Activated T-cell treated with anti-CD3 and anti-CD28 coated beads, Interleukin-2, amount 50 U/mL, for 4 hours (primary cell): Measurements from ENCODE around the gene SLC35B2. TPM values are rescaled to one million over a fixed set of nuclear protein-coding genes. Genes with fewer than 3 reads are reported as not detected.

Experiments used
- ATAC-seq, 2 donors: fragments of 200-7000 bp; cut with Tn5 transposase; one replicate each; pipeline ENCODE4 v1.10.0; 2021
- DNase-seq: peaks from one replicate; pipeline ENCODE4 v3.0.0-alpha.2; 2020
- H3K27me3 Mint-ChIP-seq: one replicate; pipeline ENCODE4 v1.8.0; 2021; ENCODE audit warnings: low read depth, mixed read lengths
- H3K36me3 Mint-ChIP-seq: one replicate; pipeline ENCODE4 v1.8.0; 2022; ENCODE audit warnings: mixed read lengths; ENCODE audit not compliant: insufficient read depth
- H3K4me1 Mint-ChIP-seq: one replicate; pipeline ENCODE4 v1.8.0; 2021; ENCODE audit warnings: low read depth, mixed read lengths
- H3K4me3 Mint-ChIP-seq: one replicate; pipeline ENCODE4 v1.8.0; 2021; ENCODE audit warnings: mild to moderate bottlenecking, moderate library complexity, mixed read lengths
- H3K9me3 Mint-ChIP-seq: one replicate; pipeline ENCODE4 v1.8.0; 2021; ENCODE audit warnings: mixed read lengths
- total RNA-seq, 3 donors: library from RNA; stranded (reverse); gene quantifications; one replicate each; pipeline ENCODE4 v1.2.1, GENCODE V29; 2021

SLC35B2 gene
- total RNA-seq, 3 donors from 2014 or later = 35.0 to 42.5 (median 40.8) TPM

GRCh38 chr6:44265722-44266233 lies 8.4 kb upstream of the SLC35B2 start:
- no peaks in the 10 kb centered on the region for H3K9me3 Mint-ChIP-seq
- peaks cover 49% of the 10 kb centered on the region for H3K4me1 Mint-ChIP-seq
- H3K36me3 Mint-ChIP-seq = peaks cover 8% of the 10 kb centered on the region
- no peak for ATAC-seq
- no peak for DNase-seq
- peaks cover 17% of the 10 kb centered on the region for H3K27me3 Mint-ChIP-seq
- peak overlapping the region; percentile 98 for H3K4me3 Mint-ChIP-seq

GRCh38 chr6:44265007-44265721 lies 7.8 kb upstream of the SLC35B2 start, which contains the start of gene NFKBIE:
Gene NFKBIE, minus strand, starts transcription at chr6:44265551. Its CDS starts 205 bp downstream, at chr6:44265346.
- peak; percentile 96 for DNase-seq
- Mint-ChIP-seq H3K36me3 (peaks cover 13% of the 10 kb centered on the region), H3K4me1 (peaks cover 50% of the 10 kb centered on the region), H3K4me3 (peak within 1 kb of the TSS; percentile 98), H3K27me3 (peaks cover 17% of the 10 kb centered on the region), H3K9me3 (no peaks in the 10 kb centered on the region)
- ATAC-seq = peak; percentile 71 to 73

- Mint-ChIP-seq H3K9me3 (no peaks in the 10 kb centered on the region), H3K27me3 (peaks cover 10% of the 10 kb centered on the region), H3K36me3 (peaks cover 19% of the 10 kb centered on the region), H3K4me1 (peaks cover 43% of the 10 kb centered on the region), H3K4me3 (peak overlapping the region; percentile 98)
- ATAC-seq (peak; percentile 16 to 22), DNase-seq (no peak)
Measured at GRCh38 chr6:44264154-44265006, 7.1 kb upstream of the SLC35B2 start.

- H3K36me3 Mint-ChIP-seq = peaks cover 24% of the 10 kb centered on the region
- ATAC-seq (peak; percentile 18 to 19), DNase-seq (peak; percentile 14)
- H3K9me3 Mint-ChIP-seq = no peaks in the 10 kb centered on the region
- peak overlapping the region; percentile 98 for H3K4me3 Mint-ChIP-seq
- peaks cover 43% of the 10 kb centered on the region for H3K4me1 Mint-ChIP-seq
- H3K27me3 Mint-ChIP-seq = peaks cover 2% of the 10 kb centered on the region
Measured at GRCh38 chr6:44263354-44264100, 6.2 kb upstream of the SLC35B2 start.

GRCh38 chr6:44262467-44263353 lies 5.4 kb upstream of the SLC35B2 start:
- no peaks in the 10 kb centered on the region for H3K27me3 Mint-ChIP-seq
- DNase-seq (no peak), ATAC-seq (peak; percentile 0 to 1)
- peak overlapping the region; percentile 98 for H3K4me3 Mint-ChIP-seq
- no peaks in the 10 kb centered on the region for H3K9me3 Mint-ChIP-seq
- H3K36me3 Mint-ChIP-seq = peaks cover 29% of the 10 kb centered on the region
- peaks cover 49% of the 10 kb centered on the region for H3K4me1 Mint-ChIP-seq

- Mint-ChIP-seq H3K27me3 (no peaks in the 10 kb centered on the region), H3K9me3 (no peaks in the 10 kb centered on the region), H3K36me3 (peaks cover 30% of the 10 kb centered on the region), H3K4me1 (peaks cover 49% of the 10 kb centered on the region), H3K4me3 (no peak overlapping the region)
- DNase-seq (no peak), ATAC-seq (no peak)
Measured at GRCh38 chr6:44261581-44261980, 4.3 kb upstream of the SLC35B2 start.

- Mint-ChIP-seq H3K36me3 (peaks cover 30% of the 10 kb centered on the region), H3K4me1 (peaks cover 51% of the 10 kb centered on the region)
Measured at GRCh38 chr6:44260451-44261297, 3.3 kb upstream of the SLC35B2 start.

GRCh38 chr6:44260011-44260410 lies 2.7 kb upstream of the SLC35B2 start:
- Mint-ChIP-seq H3K36me3 (peaks cover 30% of the 10 kb centered on the region), H3K9me3 (no peaks in the 10 kb centered on the region), H3K4me1 (peaks cover 58% of the 10 kb centered on the region), H3K4me3 (no peak overlapping the region), H3K27me3 (no peaks in the 10 kb centered on the region)
- no peak for ATAC-seq
- no peak for DNase-seq

More at GRCh38 chr6:44260451-44261297, 3.3 kb upstream of the SLC35B2 start:
- Mint-ChIP-seq H3K9me3 (no peaks in the 10 kb centered on the region), H3K27me3 (no peaks in the 10 kb centered on the region), H3K4me3 (peak overlapping the region; percentile 2)
- ATAC-seq = no peak
- DNase-seq = no peak

GRCh38 chr6:44258921-44259320 lies 1.6 kb upstream of the SLC35B2 start:
- Mint-ChIP-seq H3K4me1 (peaks cover 65% of the 10 kb centered on the region), H3K36me3 (peaks cover 40% of the 10 kb centered on the region), H3K4me3 (peak overlapping the region; percentile 86), H3K27me3 (no peaks in the 10 kb centered on the region), H3K9me3 (no peaks in the 10 kb centered on the region)
- ATAC-seq (no peak), DNase-seq (no peak)

GRCh38 chr6:44258325-44258863 lies 1.1 kb upstream of the SLC35B2 start:
- H3K4me1 Mint-ChIP-seq = peaks cover 69% of the 10 kb centered on the region
- no peak for ATAC-seq
- DNase-seq = no peak
- H3K9me3 Mint-ChIP-seq = no peaks in the 10 kb centered on the region
- peaks cover 45% of the 10 kb centered on the region for H3K36me3 Mint-ChIP-seq
- peak overlapping the region; percentile 86 for H3K4me3 Mint-ChIP-seq
- no peaks in the 10 kb centered on the region for H3K27me3 Mint-ChIP-seq

- Mint-ChIP-seq H3K9me3 (no peaks in the 10 kb centered on the region), H3K4me3 (peak overlapping the region; percentile 86), H3K36me3 (peaks cover 50% of the 10 kb centered on the region), H3K27me3 (no peaks in the 10 kb centered on the region), H3K4me1 (peaks cover 69% of the 10 kb centered on the region)
- DNase-seq = no peak
- no peak for ATAC-seq
Measured at GRCh38 chr6:44257753-44258324, 511 bp upstream of the SLC35B2 start.

GRCh38 chr6:44256775-44257024 lies 628 bp downstream of the SLC35B2 start:
- peaks cover 58% of the 10 kb centered on the region for H3K36me3 Mint-ChIP-seq
- DNase-seq = no peak
- H3K4me1 Mint-ChIP-seq = peaks cover 69% of the 10 kb centered on the region
- H3K27me3 Mint-ChIP-seq = no peaks in the 10 kb centered on the region
- peak overlapping the region; percentile 94 for H3K4me3 Mint-ChIP-seq
- ATAC-seq = peak; percentile 7 to 11
- H3K9me3 Mint-ChIP-seq = no peaks in the 10 kb centered on the region
